ENCODE results near the gene KMT2C.
"Not testable (repeated sequence)": the region's sequence is repeated elsewhere in the genome, so short reads cannot be mapped to it uniquely, and the experiment has no call there.

The KMT2C gene

DNA sequence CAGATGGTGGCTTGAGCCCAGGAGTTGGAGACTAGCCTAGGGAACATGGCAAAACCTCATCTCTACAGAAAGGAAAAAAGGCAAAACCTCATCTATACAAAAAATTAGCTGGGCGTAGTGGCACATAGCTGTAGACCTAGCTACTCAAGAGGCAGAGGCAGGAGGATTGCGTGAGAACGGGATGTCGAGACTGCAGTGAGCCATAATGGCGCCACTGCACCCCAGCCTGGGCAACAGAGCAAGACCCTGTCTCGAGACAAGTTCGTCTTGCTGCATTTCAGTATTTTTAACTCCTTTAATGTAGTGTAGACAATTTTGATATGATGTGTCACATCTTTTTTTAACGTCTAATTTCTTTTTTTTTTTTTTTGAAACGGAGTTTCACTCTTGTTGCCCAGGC is 31.4 kb upstream of the KMT2C start:
- H3K27ac ChIP-seq = no peak overlapping the region
- TF ChIP-seq ZFX (IDR thresholded peaks at IDR 0.05) = no peak

DNA sequence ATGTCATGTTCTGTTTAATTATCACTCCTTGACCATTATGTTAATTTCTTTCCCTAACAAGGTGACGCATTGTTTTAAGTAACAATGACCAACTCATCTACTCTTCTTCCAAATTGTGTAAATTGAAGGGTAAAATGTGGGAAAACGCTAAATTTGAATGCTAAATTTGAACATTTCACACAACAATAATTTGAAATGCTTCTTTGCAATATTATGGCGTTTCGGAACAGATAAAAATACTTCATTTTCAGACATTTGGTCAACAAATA is 29.2 kb upstream of the KMT2C start:
- H3K27ac ChIP-seq = peak overlapping the region; percentile 99
- TF ChIP-seq ZFX (IDR thresholded peaks at IDR 0.05) = no peak
- TF ChIP-seq, protein P1, sequence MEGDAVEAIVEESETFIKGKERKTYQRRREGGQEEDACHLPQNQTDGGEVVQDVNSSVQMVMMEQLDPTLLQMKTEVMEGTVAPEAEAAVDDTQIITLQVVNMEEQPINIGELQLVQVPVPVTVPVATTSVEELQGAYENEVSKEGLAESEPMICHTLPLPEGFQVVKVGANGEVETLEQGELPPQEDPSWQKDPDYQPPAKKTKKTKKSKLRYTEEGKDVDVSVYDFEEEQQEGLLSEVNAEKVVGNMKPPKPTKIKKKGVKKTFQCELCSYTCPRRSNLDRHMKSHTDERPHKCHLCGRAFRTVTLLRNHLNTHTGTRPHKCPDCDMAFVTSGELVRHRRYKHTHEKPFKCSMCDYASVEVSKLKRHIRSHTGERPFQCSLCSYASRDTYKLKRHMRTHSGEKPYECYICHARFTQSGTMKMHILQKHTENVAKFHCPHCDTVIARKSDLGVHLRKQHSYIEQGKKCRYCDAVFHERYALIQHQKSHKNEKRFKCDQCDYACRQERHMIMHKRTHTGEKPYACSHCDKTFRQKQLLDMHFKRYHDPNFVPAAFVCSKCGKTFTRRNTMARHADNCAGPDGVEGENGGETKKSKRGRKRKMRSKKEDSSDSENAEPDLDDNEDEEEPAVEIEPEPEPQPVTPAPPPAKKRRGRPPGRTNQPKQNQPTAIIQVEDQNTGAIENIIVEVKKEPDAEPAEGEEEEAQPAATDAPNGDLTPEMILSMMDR (conservative IDR thresholded peaks at IDR 0.05) = no peak

DNA sequence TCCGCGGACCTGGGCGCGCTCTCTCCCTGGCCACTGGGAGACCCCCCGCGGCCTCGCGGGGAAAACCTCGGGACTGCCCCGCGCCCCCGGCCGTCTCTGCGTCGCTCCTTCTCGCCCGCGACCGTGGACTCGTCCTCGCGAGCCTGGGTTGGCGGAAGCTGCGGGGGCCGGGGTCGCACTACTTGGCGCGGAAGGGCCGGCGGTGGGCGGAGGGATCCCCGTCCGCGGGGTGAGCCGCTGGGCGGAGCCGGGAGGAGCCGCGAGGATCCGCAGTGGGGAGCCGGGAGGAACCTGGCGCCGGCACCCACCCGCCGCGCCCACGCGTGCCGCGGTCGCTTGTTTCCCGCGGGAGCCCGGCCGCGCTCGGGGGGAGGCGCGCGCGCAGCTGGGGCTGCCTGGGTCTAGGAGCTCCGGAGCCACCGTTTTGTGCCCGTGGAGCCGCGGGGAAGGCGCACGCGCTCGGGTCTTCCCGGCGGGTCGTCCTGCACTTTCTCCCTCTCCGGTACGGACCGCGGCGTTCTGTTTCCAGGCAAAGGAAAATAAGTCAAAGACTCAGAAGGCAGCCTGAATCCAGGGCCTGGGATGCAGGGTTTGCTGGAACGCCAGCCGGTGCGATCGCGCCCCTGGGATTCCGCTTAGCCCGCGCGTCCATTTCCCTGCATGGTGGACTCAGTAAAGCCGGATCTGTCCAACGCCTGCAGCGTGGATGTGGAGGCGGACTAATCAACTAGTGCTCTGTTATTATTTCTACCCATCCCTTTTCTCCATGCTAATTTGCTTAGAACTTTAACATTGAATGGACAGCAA is 28.7 kb upstream of the KMT2C start:
- peak overlapping the region; percentile 99 for H3K27ac ChIP-seq
- TF ChIP-seq, protein P1 (conservative IDR thresholded peaks at IDR 0.05) = no peak
- peak; percentile 79; the same call in 1 of the 2 replicates for TF ChIP-seq ZFX (IDR thresholded peaks at IDR 0.05)

DNA sequence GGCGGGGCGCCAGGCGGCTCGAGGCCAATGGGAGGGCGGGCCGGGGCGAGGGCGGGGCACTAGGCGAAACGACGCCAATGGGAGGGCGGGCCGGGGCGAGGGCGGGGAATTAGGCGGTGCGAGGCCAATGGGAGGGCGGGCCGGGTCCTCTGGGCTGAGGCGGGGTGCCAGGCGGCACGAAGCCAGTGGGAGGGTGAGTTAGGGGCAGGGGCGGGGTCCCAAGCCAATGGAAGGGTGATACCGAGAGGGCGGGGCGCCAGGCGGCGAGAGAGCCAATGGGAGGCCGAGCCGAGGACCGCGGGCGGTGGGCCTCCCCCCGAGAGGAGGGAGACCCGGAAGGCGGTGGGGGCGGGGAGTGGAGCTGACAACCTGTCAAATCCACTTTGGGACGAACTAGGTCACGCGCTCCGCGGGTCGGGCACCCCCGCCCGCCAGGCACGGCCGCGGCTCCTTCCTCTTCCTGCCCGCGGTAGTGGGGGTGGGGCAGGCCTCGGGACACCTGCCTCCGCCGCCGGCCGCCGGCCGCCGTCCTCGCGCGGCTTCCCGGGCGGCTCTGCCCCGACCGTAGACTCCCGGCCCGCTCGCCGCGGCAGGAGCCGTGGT is 28.0 kb upstream of the KMT2C start:
- TF ChIP-seq ZFX (IDR thresholded peaks at IDR 0.05) = no peak
- TF ChIP-seq, protein P1 (conservative IDR thresholded peaks at IDR 0.05) = no peak
- peak overlapping the region; percentile 99 for H3K27ac ChIP-seq

DNA sequence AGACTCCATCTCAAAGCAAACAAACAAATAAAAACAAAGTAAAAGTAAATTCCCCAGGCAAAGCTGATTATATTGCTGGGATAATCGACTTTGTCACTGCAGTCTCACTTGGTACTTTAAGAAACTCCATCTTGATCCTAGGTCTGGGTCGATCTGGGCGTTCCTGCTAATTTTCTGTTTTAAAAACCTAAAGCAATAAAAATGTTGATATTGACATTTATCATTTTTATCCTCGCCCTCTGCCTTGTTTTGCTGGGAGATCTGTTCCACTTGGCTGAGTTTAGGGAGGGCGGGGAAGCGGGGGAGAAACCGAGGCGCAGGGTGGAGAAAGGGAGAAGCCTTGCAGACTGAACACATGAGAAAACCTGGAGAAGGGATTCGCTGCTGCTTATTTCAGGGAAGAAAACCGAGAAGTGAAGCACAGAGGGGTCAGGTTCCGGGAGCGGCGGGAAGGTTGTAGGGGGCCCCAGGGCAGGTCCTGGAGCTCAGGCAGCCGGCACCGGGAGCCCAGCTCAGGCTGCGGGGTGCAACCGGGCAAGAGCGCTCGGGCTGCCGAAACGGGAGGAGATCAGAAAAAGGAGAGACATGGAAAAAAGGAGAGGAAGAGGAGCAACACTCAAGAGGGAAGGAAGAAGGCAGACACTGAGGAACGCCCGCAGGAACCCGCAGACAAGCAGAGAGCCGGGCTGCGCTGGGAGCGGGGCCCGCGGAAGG is 27.3 kb upstream of the KMT2C start:
- TF ChIP-seq ZFX (IDR thresholded peaks at IDR 0.05) = no peak
- TF ChIP-seq, protein P1 (conservative IDR thresholded peaks at IDR 0.05) = no peak
- peak overlapping the region; percentile 99 for H3K27ac ChIP-seq

DNA sequence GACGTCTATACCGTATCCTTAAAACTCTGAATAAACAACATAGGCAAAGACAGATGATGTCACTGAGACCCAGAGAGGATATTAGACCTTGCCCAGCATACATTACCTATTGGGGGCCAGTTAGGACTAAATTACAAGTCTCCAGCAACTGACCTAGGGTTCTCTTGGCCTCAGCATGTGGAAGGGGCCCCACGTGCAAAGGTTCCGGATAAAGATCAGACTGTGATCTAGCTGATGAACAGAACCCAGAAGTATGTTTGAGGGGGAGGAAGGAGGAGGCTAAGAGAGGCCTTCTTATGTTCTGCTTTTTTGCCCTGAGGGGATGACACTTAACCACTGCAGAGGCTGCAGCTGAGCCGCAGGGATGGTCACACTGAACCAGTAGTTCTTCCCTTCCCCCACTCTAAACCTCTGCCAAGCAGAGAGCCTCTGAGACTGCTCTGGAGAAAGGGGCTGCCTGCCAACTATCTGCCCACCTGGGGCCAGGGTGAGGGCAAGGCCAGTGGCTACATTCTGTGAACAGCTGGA is 24.0 kb upstream of the KMT2C start:
- no peak overlapping the region for H3K27ac ChIP-seq
- TF ChIP-seq ZFX (IDR thresholded peaks at IDR 0.05) = no peak
- TF ChIP-seq, protein P1 (conservative IDR thresholded peaks at IDR 0.05) = no peak

DNA sequence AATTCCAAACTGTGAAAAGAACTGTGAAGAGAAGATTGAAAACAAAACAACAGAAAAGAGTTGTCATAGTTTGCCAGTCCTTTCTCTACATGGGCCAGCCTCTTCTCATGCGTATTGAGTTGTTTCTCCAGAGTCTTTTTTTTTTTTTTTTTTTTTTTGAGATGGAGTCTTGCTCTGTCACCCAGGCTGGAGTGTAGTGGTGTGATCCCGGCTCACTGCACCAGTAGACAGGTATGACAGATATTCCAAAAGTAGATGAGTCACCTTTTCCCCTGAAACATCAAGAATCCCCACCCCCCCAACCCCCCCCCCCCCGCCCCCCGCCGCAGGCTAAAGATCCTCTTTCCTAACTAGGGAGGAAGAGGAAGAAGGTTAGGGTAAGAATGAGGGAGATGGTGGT is 15.6 kb upstream of the KMT2C start:
- H3K27ac ChIP-seq = no peak overlapping the region
- TF ChIP-seq, protein P1 (conservative IDR thresholded peaks at IDR 0.05) = no peak

DNA sequence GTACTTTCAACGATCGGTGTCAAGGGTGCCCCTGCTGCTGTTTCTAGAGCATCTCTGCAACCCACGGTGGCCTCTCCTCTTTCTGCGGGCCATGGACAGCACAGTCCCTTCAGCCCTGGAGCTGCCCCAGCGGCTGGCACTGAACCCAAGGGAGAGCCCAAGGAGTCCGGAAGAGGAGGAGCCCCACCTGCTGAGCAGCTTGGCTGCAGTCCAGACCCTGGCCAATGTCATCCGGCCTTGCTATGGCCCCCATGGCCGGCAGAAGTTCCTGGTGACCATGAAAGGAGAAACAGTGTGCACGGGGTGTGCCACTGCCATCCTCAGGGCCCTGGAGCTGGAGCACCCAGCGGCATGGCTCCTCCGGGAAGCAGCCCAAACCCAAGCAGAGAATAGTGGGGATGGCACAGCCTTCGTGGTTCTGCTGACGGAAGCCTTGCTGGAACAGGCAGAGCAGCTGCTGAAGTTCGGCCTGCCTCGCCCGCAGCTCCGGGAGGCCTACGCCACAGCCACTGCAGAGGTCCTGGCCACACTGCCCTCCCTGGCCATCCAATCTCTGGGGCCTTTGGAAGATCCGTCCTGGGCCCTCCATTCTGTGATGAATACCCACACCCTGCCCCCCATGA is 9.7 kb upstream of the KMT2C start:
- H3K27ac ChIP-seq = not testable (repeated sequence)
